Activated T-cell treated with anti-CD3 and anti-CD28 coated beads for 24 hours (primary cell): ENCODE data around the gene SNX10.

Source experiments
- DNase-seq: peaks from one replicate; pipeline ENCODE4 v3.0.0-alpha.2; 2020; ENCODE audit warnings: low read depth

The SNX10 gene

GRCh38 chr7:26298472-26299058 is 6.9 kb downstream of the SNX10 start:
- DNase-seq, result no peak

- no peak for DNase-seq
Measured at GRCh38 chr7:26305090-26305868, 13.6 kb downstream of the SNX10 start.

GRCh38 chr7:26305869-26306665 is 14.4 kb downstream of the SNX10 start:
- no peak for DNase-seq

GRCh38 chr7:26306790-26307189 is 15.1 kb downstream of the SNX10 start:
- DNase-seq, result no peak

GRCh38 chr7:26307226-26307625 is 15.6 kb downstream of the SNX10 start:
- DNase-seq, result no peak

GRCh38 chr7:26307791-26308190 is 16.1 kb downstream of the SNX10 start:
- DNase-seq, result no peak

GRCh38 chr7:26308551-26308950 is 16.9 kb downstream of the SNX10 start:
- no peak for DNase-seq

- DNase-seq, result no peak
Measured at GRCh38 chr7:26309089-26309488, 17.4 kb downstream of the SNX10 start.

- no peak for DNase-seq
Measured at GRCh38 chr7:26311798-26312197, 20.1 kb downstream of the SNX10 start.

- DNase-seq, result no peak
Measured at GRCh38 chr7:26317211-26317610, 25.5 kb downstream of the SNX10 start.

GRCh38 chr7:26318921-26319320 is 27.3 kb downstream of the SNX10 start:
- no peak for DNase-seq

- no peak for DNase-seq
Measured at GRCh38 chr7:26319636-26320035, 28.0 kb downstream of the SNX10 start.

GRCh38 chr7:26320878-26321277 is 29.2 kb downstream of the SNX10 start:
- no peak for DNase-seq

GRCh38 chr7:26321435-26321834 is 29.8 kb downstream of the SNX10 start:
- DNase-seq, result no peak

GRCh38 chr7:26326211-26326610 is 34.5 kb downstream of the SNX10 start:
- DNase-seq, result no peak

GRCh38 chr7:26328498-26329390 is 37.1 kb downstream of the SNX10 start:
- DNase-seq, result no peak

GRCh38 chr7:26329520-26330255 is 38.0 kb downstream of the SNX10 start:
- no peak for DNase-seq

GRCh38 chr7:26331113-26331512 is 39.5 kb downstream of the SNX10 start:
- DNase-seq, result no peak

GRCh38 chr7:26331789-26332188 is 40.1 kb downstream of the SNX10 start:
- no peak for DNase-seq

- DNase-seq, result no peak
Measured at GRCh38 chr7:26332698-26333097, 41.0 kb downstream of the SNX10 start.

- DNase-seq, result no peak
Measured at GRCh38 chr7:26334166-26334859, 42.7 kb downstream of the SNX10 start.
